ENCODE results near the gene LDAF1.
"Not testable (repeated sequence)": the region's sequence is repeated elsewhere in the genome, so short reads cannot be mapped to it uniquely, and the experiment has no call there.

LDAF1 gene

DNA sequence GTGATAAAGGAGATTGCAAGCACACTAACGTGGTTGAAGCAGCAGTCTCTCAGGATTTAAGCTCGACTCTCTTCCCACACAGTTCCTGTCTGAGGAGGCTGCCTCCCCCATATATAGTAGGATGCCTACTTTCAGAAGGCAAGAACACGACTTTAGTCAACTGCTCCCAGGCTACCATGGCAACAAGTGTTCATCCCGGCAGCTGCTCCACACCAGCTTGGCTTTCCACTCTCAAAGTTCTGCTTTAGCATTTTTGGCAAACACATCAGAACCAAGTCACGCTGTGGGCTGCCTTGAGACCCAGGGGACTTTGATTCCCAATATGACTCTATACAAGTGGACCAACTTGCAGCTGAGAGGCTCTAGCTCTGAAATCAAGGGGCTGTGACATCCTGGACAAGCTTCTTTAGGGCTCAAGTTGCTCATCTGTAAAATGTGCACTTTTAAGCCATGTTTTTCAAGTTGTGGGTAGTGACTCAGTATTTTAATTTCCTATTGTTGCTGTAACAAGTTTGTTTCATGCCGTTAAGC lies 36.4 kb downstream of the LDAF1 start:
- DNase-seq: no peak

DNA sequence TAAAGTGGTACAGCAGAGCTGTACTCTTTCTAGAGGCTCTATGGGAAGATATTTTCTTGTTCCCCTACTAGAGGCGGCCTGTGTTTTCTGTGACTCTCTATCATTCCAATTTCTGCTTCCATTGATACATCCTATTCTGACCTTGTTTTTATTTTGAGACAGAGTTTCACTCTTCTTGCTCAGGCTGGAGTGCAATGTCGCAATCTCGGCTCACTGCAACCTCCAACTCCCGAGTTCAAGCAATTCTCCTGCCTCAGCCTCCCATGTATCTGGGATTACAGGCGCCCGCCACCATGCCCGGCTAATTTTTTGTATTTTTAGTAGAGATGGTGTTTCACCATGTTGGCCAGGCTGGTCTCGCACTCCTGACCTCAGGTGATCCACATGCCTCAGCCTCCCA lies 36.9 kb downstream of the LDAF1 start:
- not testable (repeated sequence) for DNase-seq

DNA sequence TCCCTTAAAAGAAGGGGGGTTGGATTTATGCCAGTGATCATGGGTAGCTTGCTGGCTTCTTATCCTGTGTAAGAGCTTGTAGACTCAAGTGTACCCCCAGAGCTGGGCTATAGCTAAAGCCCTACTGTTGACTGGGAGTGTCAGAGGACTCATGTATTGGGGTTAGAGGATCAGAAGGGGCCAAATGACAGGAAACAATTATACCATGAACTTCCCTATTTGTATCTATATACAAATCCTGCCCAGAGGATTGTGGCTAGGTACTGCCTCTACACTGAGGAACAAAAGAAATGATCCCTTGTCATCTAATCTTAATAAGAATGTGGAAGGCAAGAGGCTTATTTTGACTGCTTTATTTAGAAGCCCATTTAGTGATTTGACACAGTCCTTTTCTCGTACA lies 38.6 kb downstream of the LDAF1 start:
- no peak for DNase-seq

DNA sequence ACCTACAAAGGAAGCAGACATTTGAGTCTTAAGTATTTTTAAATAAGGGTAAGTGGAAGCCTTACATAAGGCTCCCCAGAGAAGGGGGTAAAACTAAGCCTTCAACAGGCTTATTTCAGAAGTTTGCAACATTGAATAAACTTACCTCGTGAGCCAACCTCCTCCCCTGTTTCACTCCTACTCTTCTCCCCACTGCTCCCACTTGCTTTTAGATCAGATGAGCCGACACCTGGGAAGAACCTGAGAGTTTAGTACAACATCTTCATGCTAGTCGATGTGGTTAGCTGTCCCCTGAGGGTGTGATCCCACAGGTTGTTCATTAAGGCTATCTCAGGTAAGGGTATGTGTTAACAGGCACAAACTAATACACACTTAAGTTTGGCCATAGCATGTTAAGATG lies 39.1 kb downstream of the LDAF1 start:
- no peak for DNase-seq

DNA sequence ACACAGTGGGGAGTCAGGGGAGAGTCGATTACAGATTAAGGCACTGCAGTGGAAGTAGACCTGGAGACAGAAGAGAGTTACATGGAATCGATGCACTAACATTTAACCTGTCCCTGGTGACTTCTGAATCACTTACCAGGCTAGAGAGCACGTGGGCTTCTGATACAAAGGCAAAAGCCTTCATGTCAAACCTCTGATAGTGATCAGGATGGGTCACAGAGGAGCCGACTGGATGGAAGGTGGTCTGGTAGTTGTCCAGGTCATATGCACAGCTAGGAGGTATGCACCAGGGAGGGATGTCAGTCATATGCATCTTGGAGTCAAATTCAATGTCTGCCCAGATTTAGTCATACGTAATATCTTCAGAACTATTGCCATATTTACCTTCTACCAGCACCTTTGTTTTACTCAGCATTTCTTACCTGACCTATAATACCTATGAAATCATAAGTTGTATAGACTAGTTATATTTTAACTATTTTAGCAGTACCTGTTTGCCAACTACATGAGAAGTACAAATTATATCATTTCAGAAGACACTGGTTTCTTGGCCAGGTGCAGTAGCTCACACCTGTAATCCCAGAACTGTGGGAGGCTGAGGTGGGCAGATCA lies 41.2 kb downstream of the LDAF1 start:
- no peak for DNase-seq

DNA sequence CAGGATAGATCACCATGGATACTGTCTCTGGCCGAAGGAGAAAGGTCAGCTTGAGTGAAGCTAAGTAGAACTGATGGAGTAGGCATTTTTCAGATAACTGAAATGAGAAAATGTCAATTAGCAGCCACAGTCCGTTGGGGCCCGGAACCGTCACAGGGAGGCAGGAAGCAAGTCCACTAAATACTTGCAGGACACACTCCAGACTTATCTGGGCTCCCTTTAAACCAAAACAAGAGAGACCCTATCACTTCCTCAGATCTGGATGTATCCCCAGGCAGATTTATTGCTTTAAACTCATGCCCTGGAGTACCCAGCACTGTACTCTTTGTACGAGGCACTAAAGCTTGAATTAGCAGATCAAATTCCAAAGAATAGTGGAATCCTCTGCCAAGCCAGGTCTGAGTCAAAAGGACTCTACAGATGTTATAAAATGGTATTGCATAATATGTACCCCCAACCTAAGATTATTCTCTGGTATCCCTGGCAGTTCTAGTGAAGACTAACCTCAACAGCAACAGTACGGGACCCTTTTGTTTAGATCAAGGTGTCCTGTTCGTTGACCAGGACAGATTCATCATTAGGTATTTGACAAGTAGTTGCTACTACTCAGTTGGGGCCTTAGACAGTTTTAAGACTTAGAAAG lies 44.8 kb downstream of the LDAF1 start:
- DNase-seq: no peak

DNA sequence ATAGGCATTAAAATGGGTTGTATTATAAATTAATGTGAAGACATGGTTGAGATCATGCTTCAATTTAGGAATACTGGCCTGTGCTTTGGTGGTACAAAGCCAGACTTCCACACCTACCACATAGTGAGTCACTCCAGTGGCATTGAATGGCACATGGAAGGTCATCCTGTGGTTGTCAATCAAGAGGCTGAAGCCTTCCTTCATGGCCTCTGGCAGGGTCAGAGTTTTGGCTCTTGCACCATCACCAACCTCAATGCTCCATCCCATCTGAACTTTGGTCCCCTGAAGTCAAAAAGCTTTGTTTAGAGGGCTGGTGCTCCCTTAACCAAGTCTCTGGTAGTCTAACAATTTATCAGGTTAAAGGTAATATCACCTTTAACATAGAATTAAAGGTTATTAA lies 46.8 kb downstream of the LDAF1 start:
- no peak for DNase-seq

DNA sequence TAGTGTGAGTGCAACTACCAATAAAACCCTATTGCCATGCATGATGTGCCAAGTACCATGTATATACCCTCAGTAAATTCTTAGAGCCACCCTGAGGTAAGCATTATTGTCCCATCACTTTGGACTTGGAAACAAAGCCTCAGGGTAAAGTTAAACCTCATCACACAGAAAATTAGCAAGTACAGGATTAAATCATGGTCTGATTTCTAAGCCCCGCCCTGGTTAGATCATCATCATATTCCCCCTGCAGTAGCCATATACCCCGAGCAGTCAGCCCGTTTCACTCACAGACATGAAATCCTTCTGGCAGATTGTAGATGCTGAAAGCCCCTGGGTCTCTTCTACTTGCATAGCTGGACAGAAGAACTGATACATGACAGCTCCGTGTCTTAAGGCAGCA lies 48.1 kb downstream of the LDAF1 start:
- no peak for DNase-seq

DNA sequence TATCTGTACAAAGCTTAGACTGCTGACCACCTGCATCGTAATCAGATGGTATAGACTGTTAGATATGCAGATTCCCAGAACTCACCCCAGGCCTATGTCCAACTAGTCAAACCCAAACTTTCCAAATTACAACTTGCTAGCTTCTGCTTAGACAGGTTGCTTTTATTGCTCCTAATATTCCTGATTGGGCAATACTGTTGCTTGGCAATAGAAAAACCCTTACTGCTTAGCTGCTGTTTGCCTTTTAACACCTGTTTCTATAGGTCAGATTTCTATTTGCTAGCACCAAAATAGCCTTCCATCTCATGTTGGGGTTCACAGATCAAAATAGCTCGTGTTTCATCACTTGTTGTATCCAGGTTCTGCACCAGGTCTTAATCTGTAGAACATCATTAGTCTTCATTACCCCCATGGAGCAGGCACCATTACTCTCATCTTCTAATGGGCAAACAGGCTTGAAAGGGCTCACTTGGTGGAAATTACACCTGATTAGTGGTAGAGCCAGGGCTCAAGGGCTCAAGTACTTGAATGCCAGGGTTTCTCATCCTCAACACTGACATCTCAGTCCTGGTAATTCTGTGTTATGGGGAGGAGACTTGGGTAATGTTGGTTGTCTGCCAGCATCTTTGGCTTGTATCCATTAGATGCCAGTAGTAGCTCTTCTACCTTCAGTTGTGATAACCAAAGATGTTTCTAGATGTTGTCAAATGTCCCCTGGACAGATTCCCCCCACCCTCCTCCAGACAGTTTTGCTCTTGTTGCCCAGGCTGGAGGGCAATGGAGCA lies 50.2 kb downstream of the LDAF1 start:
- DNase-seq: no peak

DNA sequence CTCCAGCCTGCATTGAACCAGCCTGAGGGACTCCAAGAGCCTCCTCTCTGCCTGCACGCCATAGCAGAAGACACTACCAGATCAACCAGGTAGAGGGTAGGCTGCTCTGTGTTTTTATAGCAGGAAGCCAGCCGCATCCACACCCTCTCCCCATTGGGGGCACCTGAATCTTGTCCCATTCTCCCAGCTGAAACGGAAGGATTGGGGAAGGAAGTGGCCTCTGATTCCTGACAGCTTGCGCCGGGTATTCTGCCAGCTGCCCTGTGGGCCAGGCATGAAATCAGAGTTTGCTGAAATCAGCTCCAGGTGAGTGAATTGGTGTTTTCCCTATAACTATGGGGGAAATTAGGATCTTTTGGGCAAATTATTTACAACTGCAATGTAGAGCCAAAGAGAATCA lies 53.0 kb downstream of the LDAF1 start, which contains the start of gene ZP2:
Gene ZP2, minus strand, starts transcription at position 89 of the 400 bp plus-strand sequence. Its CDS starts 27 bp downstream, at position 62.
- no peak for DNase-seq

DNA sequence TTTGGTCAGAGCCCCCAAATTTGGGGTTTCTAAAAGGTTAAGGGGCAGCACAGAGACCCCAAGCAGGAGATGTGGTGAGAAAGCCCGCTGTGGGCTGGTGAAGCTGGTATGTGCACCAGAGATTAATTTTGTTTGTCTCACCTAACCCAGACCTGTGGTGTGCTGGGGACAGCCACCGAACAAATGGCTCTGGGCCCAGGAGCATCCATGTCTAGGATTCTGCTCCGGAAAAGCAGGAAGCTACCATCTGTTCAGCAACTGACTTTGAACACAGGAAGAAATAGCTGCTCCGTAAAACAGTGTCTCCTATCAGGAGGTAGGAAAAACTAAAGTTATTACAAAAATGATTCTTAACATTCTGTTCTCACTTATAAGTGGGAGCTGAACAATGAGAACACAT lies 55.6 kb downstream of the LDAF1 start:
- DNase-seq: no peak

DNA sequence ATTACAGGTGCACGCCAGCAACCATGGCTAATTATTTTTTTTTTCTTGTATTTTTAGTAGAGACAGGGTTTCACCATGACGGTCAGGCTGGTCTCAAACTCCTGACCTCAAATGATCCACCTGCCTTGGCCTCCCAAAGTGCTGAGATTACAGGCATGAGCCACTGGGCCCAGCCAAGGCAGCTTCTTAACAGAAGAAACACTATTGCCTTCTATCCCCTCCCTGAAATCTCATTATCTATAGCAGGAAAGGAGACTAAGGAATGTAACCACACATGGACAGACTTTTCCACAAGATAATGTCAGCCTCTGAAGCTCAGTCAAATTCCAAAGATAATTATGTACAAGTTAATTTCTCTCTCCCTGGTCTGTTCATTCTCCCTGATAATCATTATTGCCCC lies 58.6 kb downstream of the LDAF1 start:
- DNase-seq: no peak

DNA sequence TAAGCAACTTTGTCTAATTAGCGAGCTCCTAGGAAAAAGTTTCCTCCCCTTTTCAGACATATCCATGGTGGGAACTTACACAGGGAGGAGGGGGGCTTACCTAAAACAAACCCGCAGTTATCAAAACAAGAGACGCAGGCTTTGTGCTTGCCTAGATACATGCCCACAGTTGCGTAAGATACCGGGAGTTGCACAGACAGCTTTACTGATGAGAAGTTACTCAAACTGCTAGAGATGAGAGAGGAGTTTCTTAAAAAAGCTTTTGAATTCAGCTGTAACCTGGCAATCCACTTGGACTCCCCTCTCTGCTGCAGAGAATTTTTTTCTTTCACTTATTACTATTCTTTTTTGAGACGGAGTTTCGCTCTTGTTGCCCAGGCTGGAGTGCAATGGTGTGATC lies 59.7 kb downstream of the LDAF1 start:
- no peak for DNase-seq

DNA sequence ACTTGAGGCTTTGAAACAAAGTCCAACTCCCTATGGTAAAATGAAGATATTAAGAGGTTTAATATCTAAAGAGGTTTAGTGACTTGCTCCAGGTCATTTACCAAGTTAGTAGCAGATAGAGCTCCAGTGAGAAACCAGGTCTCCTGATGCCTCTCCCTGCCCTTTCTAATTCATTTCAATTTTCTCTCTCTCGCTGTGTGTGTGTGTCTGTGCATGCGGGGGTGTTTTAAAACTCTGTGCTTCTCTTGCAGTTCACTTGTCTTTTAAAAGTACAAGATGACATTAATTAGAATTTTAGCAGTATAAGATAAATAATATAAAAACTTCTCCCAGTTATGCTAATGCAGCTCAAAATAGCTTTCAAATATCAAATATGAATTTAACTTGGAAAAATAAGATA lies 61.1 kb downstream of the LDAF1 start:
- DNase-seq: no peak

DNA sequence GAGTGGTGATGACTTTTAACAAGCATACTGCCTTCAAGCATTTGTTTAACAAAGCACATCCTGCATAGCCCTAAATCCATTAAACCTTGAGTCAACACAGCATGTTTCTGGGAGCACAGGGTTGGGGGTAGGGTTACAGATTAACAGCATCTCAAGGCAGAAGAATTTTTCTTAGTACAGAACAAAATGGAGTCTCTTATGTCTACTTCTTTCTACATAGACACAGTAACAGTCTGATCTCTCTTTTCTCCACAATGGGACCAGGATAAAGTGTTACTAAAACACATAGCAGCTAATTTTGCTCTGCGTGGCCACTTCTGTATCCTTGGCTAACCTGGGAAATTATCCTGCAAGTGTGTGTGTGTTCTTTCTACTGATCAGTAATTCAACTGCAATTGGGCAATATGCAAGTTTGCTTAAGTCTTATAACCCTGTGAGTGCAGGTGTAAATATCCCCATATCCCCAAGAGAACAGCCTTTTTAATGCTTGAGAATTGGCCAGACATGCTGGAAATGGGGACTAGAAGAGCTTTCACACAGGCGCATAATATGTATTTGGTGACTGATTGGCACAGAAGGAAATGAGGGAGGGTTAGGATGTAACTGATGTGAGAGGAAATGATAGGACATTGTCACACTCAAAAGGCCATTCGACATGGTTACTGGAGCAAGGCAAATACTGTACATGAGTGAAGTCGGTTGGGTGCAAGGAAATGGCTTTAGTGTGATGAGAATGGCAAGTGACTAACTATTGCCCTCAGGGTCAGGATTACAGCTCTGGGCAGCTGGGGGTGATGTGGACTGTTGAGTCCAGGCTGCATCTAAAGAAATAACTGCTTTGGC lies 64.2 kb downstream of the LDAF1 start:
- DNase-seq: no peak

DNA sequence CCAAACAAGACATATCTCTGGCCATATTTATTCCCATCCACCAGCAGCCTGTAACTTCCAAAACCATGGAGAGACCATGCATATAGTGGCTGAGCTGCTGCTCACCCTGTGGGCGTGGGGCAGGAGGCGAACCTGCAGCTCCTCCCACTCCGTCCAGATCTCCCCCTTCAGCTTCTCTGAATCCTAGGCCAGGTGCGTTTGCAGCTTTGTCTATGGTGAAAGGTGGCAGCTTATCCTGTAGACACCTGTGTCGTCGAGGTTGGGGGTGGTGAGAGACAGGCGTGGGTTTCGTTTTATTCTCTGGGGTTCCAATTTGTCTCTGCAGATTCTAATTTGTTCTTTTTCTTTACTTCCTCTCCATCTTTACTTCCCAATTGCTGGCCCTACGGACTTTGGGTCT lies 65.3 kb downstream of the LDAF1 start:
- no peak for DNase-seq

DNA sequence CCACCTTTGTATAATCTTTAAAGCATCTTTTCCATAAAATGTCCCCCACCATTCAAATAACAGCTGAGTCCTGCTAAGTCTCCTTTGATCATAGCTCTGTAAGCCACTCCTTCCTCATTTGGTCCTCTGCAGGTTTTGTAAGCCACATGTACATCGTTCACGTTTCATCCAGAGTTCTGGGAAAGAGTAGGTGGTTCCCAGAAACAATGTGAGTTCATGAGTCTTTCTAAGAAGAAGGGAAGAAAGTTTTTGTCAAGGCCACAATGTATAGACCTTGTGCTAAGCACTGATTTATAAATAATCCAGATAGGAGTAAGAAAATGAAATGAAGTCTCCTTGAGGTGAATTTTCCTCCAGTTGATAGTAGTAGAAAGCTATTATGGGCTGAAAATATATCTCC lies 66.3 kb downstream of the LDAF1 start:
- DNase-seq: no peak

DNA sequence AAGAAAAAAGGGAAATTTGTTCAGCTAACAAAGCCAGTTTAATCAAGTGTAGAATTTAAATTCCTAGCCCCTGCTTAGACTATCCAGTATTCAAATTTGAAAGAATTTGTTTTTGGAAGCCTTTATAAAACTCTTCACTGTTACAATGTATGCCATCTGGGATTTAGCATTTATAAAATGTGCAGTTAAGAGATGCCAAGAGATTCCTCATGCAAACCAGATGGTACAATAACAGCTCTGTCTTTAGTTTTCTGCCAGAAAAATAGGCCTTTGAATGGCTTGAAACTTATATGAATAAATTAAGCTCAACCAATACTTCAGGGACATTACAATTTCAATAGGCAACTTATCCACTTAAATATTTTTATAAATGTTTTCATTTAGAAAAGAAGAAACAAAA lies 68.3 kb downstream of the LDAF1 start:
- no peak for DNase-seq

DNA sequence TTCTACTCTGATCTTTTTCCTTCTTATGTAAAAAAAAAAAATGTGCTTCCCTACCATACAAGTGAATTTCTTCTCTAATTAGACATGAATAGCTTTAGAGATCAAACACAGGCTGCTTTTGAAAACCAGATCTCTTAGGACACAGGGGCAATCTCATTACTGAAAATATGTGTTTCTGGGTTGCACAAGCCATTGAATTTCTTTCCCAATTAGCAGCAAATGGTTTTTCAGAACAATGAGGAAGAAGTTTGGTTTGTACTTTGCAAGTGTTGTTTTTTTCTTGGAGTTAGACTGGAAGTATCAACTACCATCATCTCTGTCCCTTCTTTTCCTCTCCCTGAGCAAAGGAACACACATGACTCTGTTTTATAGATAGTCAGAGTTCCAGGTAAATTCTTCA lies 69.4 kb downstream of the LDAF1 start:
- DNase-seq: no peak

DNA sequence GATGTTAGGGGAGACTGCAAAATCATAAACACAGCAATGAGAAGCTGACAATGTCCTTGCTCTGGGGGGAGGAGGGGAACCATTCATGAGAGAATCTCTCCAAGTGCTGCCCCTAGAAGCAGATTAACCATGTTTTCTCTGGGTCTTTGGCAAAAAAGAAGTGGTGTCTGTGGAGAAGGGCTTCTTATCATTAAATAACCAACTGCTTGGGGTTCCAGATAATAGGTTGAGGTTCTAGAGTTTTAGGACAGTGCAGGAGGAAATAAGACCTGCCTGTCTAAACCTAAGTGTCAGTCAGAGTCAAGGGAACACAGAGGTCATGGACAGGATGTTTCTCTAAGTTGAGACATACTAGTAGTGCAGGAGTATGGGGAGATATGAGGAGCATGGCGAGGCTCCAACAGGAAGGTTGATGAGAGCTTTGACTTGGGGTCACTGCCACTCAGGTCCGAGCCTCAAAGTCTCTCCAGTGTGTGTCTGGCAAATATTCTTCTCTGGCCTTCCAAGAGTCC lies 69.9 kb downstream of the LDAF1 start:
- no peak for DNase-seq
